ENCODE data around the gene VAV2.
"Not testable (repeated sequence)": the region's sequence is repeated elsewhere in the genome, so short reads cannot be mapped to it uniquely, and the experiment has no call there.

VAV2 gene

DNA sequence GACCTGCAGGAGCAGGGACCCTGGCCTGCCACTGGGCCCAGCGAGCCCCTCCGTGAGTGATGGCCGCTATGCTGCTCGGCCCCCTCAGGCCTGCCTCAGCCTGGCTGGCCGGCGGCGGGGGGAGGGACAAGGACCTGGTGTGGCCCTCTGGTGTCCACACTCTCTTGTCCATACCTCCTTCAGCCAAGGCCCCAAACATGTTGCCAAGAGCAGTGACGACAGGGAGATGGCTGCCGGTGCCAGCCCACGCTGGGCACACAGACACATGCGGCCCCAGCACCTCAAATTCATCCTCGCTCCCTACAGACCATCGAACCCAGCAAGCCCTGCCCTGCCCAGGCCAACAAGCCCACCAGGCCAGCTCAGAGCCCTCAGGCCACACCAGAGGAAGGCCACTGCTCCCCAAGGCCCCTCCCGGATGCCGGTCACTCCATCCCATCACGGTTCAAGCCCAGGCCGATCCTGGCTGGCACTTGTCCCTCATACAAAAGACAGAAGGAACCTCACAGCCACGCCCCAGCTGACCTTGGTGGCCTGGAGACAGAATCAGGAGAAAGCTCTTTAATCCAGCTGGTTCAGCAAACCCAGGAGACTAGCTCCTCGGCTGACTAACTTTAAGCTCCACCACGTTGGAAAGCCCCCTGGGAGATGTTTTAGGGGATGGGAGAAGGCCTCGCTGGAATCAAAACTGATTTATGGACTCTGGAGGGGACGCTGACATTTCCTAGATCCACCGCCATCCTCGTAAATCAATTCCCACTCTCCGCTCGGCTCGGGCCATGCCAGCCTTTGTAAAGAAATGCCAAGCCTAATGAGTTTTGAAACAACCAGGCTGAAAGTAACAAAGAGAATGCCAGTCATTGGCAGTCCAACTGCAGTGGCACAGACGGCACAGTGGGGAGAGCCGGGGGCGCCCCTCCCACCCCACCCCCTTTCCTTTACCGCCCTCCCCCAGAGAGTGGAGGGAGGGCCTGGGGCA is 84.9 kb downstream of the VAV2 start:
- TF ChIP-seq, protein P1, sequence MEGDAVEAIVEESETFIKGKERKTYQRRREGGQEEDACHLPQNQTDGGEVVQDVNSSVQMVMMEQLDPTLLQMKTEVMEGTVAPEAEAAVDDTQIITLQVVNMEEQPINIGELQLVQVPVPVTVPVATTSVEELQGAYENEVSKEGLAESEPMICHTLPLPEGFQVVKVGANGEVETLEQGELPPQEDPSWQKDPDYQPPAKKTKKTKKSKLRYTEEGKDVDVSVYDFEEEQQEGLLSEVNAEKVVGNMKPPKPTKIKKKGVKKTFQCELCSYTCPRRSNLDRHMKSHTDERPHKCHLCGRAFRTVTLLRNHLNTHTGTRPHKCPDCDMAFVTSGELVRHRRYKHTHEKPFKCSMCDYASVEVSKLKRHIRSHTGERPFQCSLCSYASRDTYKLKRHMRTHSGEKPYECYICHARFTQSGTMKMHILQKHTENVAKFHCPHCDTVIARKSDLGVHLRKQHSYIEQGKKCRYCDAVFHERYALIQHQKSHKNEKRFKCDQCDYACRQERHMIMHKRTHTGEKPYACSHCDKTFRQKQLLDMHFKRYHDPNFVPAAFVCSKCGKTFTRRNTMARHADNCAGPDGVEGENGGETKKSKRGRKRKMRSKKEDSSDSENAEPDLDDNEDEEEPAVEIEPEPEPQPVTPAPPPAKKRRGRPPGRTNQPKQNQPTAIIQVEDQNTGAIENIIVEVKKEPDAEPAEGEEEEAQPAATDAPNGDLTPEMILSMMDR (IDR thresholded peaks at IDR 0.05; ENCODE audit: low read depth, low read length, missing control alignments): no peak
- in situ Hi-C loops (cut with HindIII; ENCODE audit: low sequenced_read_pairs): no loop called here
- DNase-seq (ENCODE audit: low read depth): no peak
- H3K4me3 ChIP-seq (ENCODE audit: low read depth, low read length): no peak overlapping the region

DNA sequence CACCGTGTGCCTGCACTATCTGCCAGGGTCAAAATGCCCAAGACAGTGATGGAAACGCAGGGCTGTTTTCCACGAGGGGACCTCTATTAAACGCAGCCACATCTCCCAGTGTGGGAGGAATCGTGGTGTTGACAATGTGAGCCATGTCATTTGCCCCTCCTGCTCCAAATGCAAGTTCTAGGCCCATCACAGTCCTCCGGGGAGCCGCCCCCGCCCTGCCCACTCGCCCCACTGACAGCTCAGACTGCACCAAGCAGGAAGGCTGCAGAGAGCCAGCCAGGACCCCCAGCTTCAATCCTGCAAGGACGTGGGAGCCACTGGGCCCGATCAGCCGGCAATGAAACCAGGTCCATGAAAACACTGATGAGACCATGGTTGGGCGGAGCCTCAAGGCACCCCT is 85.9 kb downstream of the VAV2 start:
- in situ Hi-C loops (cut with HindIII; ENCODE audit: low sequenced_read_pairs): no loop called here
- no peak overlapping the region for H3K4me3 ChIP-seq (ENCODE audit: low read depth, low read length)
- TF ChIP-seq, protein P1 (IDR thresholded peaks at IDR 0.05; ENCODE audit: low read depth, low read length, missing control alignments): no peak
- DNase-seq (ENCODE audit: low read depth): no peak

DNA sequence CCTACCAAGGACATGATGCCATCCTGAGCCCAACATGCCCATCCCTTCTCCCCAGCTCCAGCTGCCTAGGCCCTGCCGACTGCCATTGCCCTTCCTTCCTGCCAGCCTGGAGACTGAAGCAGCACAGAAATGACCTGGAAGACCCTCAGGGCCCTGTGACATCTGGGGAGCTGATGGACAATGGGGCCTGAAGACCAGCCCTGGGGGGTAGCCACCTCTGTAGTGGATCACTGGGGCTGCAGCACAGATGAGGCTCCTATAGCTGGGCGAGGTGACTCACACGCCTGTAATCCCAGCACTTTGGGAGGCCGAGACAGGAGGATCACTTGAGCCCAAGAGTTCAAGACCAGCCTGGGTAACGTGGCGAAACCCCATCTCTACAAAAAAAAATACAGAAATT is 86.6 kb downstream of the VAV2 start:
- no peak overlapping the region for H3K4me3 ChIP-seq (ENCODE audit: low read depth, low read length)
- DNase-seq (ENCODE audit: low read depth): no peak
- TF ChIP-seq, protein P1 (IDR thresholded peaks at IDR 0.05; ENCODE audit: low read depth, low read length, missing control alignments): no peak
- in situ Hi-C loops (cut with HindIII; ENCODE audit: low sequenced_read_pairs): no loop called here

DNA sequence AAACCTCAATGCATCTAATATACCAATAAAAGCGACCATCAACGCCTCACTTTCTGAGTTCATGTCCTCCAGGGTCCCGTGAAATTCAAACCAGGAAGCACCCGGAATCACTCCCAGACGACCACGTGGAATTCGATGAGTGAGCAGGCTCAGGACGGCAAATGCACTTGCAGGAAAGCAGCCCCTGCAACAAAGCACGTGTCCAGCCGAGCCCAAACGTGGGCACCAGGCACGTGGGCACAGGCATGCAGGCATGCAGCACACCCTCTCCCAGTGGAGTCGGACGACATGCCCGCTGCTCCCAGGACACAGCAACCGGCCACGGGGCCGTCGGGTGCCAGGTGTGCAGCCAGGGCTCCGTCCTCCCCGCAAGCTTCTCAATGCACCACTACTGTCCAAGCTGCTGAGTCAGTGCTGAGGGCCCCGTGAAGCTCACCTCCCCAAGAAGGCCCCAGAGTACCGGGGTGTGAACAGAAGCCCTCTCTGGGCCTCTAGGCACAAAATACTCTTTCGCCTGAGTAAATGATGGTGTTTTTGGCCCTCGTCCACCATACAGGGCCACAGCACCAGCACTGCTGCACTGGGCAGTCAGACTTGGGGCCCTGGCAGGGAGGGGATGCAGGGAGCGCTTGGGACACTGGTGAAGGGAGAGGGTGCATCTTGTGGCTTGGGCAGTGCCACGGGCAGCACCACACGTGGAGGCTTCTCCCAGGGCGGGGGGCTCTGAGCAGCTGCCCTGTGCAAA is 87.6 kb downstream of the VAV2 start:
- in situ Hi-C loops (cut with HindIII; ENCODE audit: low sequenced_read_pairs): no loop called here
- H3K4me3 ChIP-seq (ENCODE audit: low read depth, low read length): no peak overlapping the region
- DNase-seq (ENCODE audit: low read depth): no peak
- TF ChIP-seq, protein P1 (IDR thresholded peaks at IDR 0.05; ENCODE audit: low read depth, low read length, missing control alignments): no peak

DNA sequence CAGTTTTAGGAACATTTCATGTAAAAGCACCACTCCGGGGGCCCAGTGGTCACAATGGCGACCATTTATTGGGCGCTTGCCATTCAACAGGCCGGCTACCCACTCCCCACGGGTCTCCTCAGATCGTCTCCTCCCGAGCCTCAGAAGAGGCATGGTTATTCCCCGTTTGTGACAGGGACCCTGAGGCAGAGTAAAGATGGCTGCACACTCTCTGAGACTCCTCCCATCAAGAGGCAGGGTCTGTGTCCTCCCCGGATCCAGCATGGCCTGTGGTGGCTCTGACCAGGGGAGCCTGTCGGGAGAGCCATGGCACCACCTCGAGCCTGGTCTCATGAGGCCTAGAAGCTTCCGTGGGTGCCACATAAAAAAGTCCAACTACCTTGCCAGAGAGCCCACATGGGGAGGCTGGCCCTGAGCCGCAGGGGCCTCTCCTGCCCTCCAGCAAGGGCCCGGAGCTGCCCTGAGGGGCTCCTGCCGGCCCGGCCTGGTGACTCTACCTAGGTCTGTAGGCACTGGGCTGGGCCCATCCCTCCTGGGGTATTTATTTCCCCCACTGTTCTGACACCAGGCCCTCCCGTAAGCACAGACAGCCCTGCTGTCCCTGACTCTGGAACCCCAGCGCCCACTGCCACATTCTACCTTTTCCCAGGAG is 90.8 kb downstream of the VAV2 start:
- TF ChIP-seq, protein P1 (IDR thresholded peaks at IDR 0.05; ENCODE audit: low read depth, low read length, missing control alignments): no peak
- in situ Hi-C loops (cut with HindIII; ENCODE audit: low sequenced_read_pairs): no loop called here
- H3K4me3 ChIP-seq (ENCODE audit: low read depth, low read length): no peak overlapping the region
- DNase-seq (ENCODE audit: low read depth): no peak

DNA sequence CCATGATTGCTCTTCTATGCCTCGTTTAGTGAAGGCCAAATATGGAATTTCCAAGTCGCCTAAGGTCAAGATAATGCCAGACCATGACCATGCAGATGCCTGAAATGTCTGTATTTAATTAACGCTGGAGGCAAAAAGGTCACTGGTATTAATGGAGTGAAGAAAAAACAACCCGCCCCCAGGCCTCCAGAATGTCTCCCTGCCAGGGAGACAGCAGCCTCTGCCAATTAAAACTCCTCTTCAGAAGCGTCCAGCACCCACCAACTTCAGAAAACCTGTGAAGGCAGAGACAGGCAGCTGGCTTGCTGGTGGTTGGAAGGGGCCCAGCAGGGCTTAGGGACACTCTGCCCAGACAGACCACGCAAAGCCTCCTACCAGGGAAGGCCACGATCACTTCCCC is 94.4 kb downstream of the VAV2 start:
- in situ Hi-C loops (cut with HindIII; ENCODE audit: low sequenced_read_pairs): no loop called here

DNA sequence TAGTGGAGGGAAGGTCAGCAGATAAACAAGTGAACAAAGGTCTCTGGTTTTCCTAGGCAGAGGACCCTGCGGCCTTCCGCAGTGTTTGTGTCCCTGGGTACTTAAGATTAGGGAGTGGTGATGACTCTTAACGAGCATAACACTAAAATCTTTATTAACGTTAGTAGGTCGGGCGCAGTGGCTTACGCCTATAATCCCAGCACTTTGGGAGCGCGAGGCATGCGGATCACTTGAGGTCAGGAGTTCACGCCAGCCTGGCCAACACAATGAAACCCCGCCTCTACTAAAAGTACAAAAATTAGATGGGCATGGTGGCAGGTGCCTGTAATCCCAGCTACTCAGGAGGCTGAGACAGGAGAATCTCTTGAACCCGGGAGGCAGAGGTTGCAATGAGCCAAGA is 96.1 kb downstream of the VAV2 start:
- H3K4me3 ChIP-seq (ENCODE audit: low read depth, low read length); in situ Hi-C loops (cut with HindIII; ENCODE audit: low sequenced_read_pairs); DNase-seq (ENCODE audit: low read depth): not testable (repeated sequence)

More for the DNA sequence above, 94.4 kb downstream of the VAV2 start:
- no peak overlapping the region for H3K4me3 ChIP-seq (ENCODE audit: low read depth, low read length)
- DNase-seq (ENCODE audit: low read depth): no peak
- TF ChIP-seq, protein P1 (IDR thresholded peaks at IDR 0.05; ENCODE audit: low read depth, low read length, missing control alignments): no peak

All from astrocyte of the cerebellum (primary cell).